ENCODE results near the gene ETFA. TPM values are rescaled to one million over a fixed set of nuclear protein-coding genes. Genes with fewer than 3 reads are reported as not detected.

ETFA gene
- total RNA-seq, 4 donors from 2014 or later: 62.7 to 88.4 (median 75.9) TPM

DNA sequence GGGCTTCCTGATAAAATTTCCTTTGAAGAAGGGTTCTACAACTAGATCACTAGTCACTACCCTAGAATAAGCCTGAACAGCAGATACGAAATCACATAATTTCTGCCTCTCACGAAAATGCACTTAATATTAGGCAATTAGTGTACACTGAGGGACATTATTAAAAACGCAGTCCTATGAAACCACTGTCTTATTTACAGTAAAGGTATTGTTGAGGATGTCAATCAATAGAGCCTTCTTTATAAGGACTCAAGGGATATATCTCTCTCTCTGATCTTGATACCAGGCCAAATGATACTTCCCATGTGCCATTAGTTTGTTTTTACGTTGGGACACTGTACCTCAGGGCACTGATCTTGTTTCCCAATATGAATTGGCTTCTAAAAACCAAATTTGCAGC is 59.6 kb downstream of the ETFA start:
- H3K27ac ChIP-seq: no peak overlapping the region
- 96% methylated on average over 4 of the region's 4 CpGs for WGBS, 2 donors
- intact Hi-C loops (cut with DNase I): no loop called here
- no peaks in the 10 kb centered on the region for H3K4me1 ChIP-seq
- no peaks in the 10 kb centered on the region for H3K36me3 ChIP-seq
- TF ChIP-seq, protein P1, sequence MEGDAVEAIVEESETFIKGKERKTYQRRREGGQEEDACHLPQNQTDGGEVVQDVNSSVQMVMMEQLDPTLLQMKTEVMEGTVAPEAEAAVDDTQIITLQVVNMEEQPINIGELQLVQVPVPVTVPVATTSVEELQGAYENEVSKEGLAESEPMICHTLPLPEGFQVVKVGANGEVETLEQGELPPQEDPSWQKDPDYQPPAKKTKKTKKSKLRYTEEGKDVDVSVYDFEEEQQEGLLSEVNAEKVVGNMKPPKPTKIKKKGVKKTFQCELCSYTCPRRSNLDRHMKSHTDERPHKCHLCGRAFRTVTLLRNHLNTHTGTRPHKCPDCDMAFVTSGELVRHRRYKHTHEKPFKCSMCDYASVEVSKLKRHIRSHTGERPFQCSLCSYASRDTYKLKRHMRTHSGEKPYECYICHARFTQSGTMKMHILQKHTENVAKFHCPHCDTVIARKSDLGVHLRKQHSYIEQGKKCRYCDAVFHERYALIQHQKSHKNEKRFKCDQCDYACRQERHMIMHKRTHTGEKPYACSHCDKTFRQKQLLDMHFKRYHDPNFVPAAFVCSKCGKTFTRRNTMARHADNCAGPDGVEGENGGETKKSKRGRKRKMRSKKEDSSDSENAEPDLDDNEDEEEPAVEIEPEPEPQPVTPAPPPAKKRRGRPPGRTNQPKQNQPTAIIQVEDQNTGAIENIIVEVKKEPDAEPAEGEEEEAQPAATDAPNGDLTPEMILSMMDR (IDR thresholded peaks at IDR 0.05): no peak
- TF ChIP-seq POLR2A (IDR thresholded peaks at IDR 0.05): no peak
- no peaks in the 10 kb centered on the region for H3K27me3 ChIP-seq
- no peak overlapping the region for H3K4me3 ChIP-seq (replicated peaks in 1 of 3)
- no peaks in the 10 kb centered on the region for H3K9me3 ChIP-seq
- no peak for DNase-seq

DNA sequence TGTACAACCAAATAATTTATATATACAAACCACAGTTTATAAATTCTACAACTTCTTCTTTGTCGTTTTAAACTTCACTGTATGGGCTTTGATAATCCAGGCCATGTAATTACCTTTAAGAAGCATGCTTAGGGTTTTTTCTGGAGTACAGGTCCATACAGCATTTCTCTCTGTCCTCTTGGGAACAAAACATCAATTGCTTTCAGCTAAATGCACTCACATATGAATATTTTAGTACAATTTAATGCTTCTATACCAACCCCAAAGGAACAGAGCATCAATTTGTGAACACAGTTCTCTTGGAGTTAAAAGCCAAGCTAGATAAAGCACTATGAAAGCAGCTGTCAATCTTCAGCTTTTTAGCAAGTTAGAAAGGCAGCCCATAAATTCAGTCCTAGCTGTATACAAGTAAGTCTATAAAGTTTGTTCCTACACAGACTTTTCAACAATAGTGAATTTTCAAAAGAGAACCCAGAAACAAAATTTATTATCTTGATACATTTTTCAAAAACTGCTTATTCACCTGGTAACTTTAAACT is 66.1 kb downstream of the ETFA start:
- Histone ChIP-seq H3K9me3 (no peaks in the 10 kb centered on the region), H3K27me3 (no peaks in the 10 kb centered on the region), H3K4me3 (replicated peaks in 1 of 3) (no peak overlapping the region), H3K27ac (no peak overlapping the region), H3K36me3 (no peaks in the 10 kb centered on the region), H3K4me1 (no peaks in the 10 kb centered on the region)
- DNase-seq: no peak
- TF ChIP-seq, protein P1 (IDR thresholded peaks at IDR 0.05): no peak
- TF ChIP-seq POLR2A (IDR thresholded peaks at IDR 0.05): no peak
- intact Hi-C loops (cut with DNase I): no loop called here
- 85 to 95% methylated on average over 1 of the region's 1 CpG for WGBS, 2 donors

DNA sequence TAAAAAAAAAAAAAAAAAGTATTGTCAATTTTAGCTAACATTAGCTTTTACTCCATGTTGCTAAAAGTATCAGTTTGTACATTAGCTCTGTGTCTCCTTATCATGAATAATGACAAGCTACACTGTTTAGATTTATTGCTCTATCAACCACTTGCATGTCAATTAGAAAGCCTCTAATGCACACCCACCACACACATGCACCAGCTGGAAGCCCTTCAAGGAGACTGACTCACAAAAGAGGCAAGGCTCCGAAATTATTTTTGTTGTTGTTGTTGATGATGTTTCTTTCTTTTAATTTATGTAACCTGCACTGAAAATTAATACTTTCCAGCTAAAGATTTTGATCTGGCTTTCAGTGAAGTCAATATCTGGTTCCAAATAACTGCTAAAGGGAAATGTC is 71.5 kb downstream of the ETFA start:
- no peak overlapping the region for H3K27ac ChIP-seq
- no peak for TF ChIP-seq POLR2A (IDR thresholded peaks at IDR 0.05)
- TF ChIP-seq, protein P1 (IDR thresholded peaks at IDR 0.05): no peak

DNA sequence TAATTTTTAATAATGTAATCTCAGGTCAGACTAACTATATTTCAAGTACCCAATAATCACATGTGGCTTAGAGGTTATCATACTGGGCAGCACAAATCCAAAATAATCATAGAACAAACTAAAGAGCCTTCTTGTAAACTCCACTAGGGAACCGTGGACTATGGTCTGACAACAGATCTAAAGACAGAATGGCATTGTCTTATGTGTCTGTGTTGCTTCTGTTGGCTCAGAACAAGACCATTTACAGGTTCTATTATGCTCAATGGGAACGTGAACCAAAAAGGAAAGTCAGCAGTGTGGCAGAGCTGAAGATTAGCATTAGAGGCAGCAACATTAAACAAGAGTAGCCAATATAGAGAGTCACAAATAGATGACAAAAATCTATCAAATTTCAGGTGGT is 74.9 kb downstream of the ETFA start:
- intact Hi-C loops (cut with DNase I): no loop called here
- DNase-seq: no peak
- Histone ChIP-seq H3K9me3 (no peaks in the 10 kb centered on the region), H3K4me3 (replicated peaks in 1 of 3) (no peak overlapping the region), H3K4me1 (no peaks in the 10 kb centered on the region), H3K27ac (no peak overlapping the region), H3K36me3 (peaks cover 0 to under 1% of the 10 kb centered on the region in 2 donors), H3K27me3 (no peaks in the 10 kb centered on the region)
- TF ChIP-seq, protein P1 (IDR thresholded peaks at IDR 0.05): no peak
- TF ChIP-seq POLR2A (IDR thresholded peaks at IDR 0.05): no peak
- WGBS, 2 donors: 86% methylated on average over 2 of the region's 2 CpGs

More for the DNA sequence above, 71.5 kb downstream of the ETFA start:
- H3K9me3 ChIP-seq: no peaks in the 10 kb centered on the region
- intact Hi-C loops (cut with DNase I): no loop called here
- no peak overlapping the region for H3K4me3 ChIP-seq (replicated peaks in 1 of 3)
- DNase-seq: no peak
- H3K27me3 ChIP-seq: no peaks in the 10 kb centered on the region
- H3K4me1 ChIP-seq: no peaks in the 10 kb centered on the region
- H3K36me3 ChIP-seq: no peaks in the 10 kb centered on the region
- 69 to 78% methylated on average over 1 of the region's 1 CpG for WGBS, 2 donors

DNA sequence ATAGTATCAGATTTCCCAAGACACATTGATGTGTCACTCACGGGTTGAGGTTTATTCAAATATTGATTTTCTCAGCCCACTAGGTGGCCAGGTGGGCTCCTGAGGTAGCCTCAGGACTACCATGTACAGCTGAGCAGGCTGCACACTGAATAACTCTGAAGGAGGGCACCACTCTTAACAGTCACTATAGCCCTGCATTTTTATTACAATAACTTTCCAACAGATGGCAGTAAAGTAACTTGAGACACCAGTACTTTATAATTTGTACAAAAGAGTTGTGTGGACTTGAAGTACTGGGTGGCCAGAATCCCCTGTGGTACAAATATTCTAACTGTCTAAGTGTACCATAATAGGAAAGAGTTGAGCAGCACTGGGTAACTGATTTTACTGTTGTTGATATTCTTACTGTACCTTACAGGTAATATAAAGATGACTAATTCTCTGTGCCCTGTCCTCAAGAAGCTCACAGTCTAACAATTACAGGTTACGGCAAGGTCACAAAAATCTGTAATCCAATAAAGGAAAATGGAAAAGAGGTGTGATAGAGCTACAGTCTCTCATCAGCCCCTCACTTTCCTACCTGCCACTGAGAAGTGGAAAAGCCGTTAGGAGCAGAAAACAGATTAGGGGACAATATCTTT is 76.0 kb downstream of the ETFA start:
- no peak overlapping the region for H3K4me3 ChIP-seq (replicated peaks in 1 of 3)
- H3K4me1 ChIP-seq: no peaks in the 10 kb centered on the region
- TF ChIP-seq, protein P1 (IDR thresholded peaks at IDR 0.05): peak in 3 of 6 experiments; percentile 34 to 49 (median 39)
- TF ChIP-seq POLR2A (IDR thresholded peaks at IDR 0.05): no peak
- intact Hi-C loops (cut with DNase I): no loop called here
- no peak overlapping the region for H3K27ac ChIP-seq
- peaks cover 0 to 10% of the 10 kb centered on the region in 2 donors for H3K36me3 ChIP-seq
- H3K9me3 ChIP-seq: no peaks in the 10 kb centered on the region
- H3K27me3 ChIP-seq: no peaks in the 10 kb centered on the region
- WGBS, 2 donors: 91% methylated on average over 3 of the region's 3 CpGs
- DNase-seq: no peak

Measured in thyroid gland (tissue), 4 donors.